ENCODE data around the gene DYNC2H1.
"Not testable (repeated sequence)": the region's sequence is repeated elsewhere in the genome, so short reads cannot be mapped to it uniquely, and the experiment has no call there.

Gene DYNC2H1

GRCh38 chr11:103125462-103125861 is 16.2 kb downstream of the DYNC2H1 start:
- DNase-seq = no peak

- not testable (repeated sequence) for DNase-seq
Measured at GRCh38 chr11:103141986-103142385, 32.8 kb downstream of the DYNC2H1 start.

GRCh38 chr11:103147627-103148026 is 38.4 kb downstream of the DYNC2H1 start:
- no peak for DNase-seq

GRCh38 chr11:103157542-103157941 is 48.3 kb downstream of the DYNC2H1 start:
- no peak for DNase-seq

- DNase-seq = no peak
Measured at GRCh38 chr11:103164093-103164796, 55.0 kb downstream of the DYNC2H1 start.

- DNase-seq = no peak
Measured at GRCh38 chr11:103167166-103167565, 57.9 kb downstream of the DYNC2H1 start.

- DNase-seq = no peak
Measured at GRCh38 chr11:103170865-103171264, 61.6 kb downstream of the DYNC2H1 start.

- DNase-seq = no peak
Measured at GRCh38 chr11:103175461-103176129, 66.4 kb downstream of the DYNC2H1 start.

GRCh38 chr11:103183981-103184611 is 74.9 kb downstream of the DYNC2H1 start:
- no peak for DNase-seq

GRCh38 chr11:103202048-103202651 is 92.9 kb downstream of the DYNC2H1 start:
- no peak for DNase-seq

GRCh38 chr11:103210543-103210942 is 101.3 kb downstream of the DYNC2H1 start:
- DNase-seq = no peak

GRCh38 chr11:103215812-103216211 is 106.6 kb downstream of the DYNC2H1 start:
- DNase-seq = no peak

GRCh38 chr11:103220133-103220532 is 110.9 kb downstream of the DYNC2H1 start:
- no peak for DNase-seq

- no peak for DNase-seq
Measured at GRCh38 chr11:103222806-103223205, 113.6 kb downstream of the DYNC2H1 start.

- DNase-seq = no peak
Measured at GRCh38 chr11:103228807-103229206, 119.6 kb downstream of the DYNC2H1 start.

GRCh38 chr11:103234974-103235373 is 125.7 kb downstream of the DYNC2H1 start:
- no peak for DNase-seq

- DNase-seq = no peak
Measured at GRCh38 chr11:103241574-103241973, 132.3 kb downstream of the DYNC2H1 start.

GRCh38 chr11:103254123-103254522 is 144.9 kb downstream of the DYNC2H1 start:
- no peak for DNase-seq

- DNase-seq = no peak
Measured at GRCh38 chr11:103257360-103257759, 148.1 kb downstream of the DYNC2H1 start.

GRCh38 chr11:103266167-103266831 is 157.1 kb downstream of the DYNC2H1 start:
- no peak for DNase-seq

- DNase-seq = no peak
Measured at GRCh38 chr11:103272876-103273275, 163.7 kb downstream of the DYNC2H1 start.

- DNase-seq = no peak
Measured at GRCh38 chr11:103274025-103274424, 164.8 kb downstream of the DYNC2H1 start.

- no peak for DNase-seq
Measured at GRCh38 chr11:103279821-103280220, 170.6 kb downstream of the DYNC2H1 start.

Measured in activated T-cell treated with anti-CD3 and anti-CD28 coated beads for 4 hours (primary cell).